Keratinocyte (primary cell): Measurements from ENCODE around the gene MRGPRX2.

Source experiments
- CTCF ChIP-seq, 3 experiments: IDR thresholded peaks in 1 of 3; conservative IDR thresholded peaks in 1 of 3; optimal IDR thresholded peaks in 1 of 3; 2 replicates in 2 of 3; 3 replicates in 1 of 3; pipeline versions ENCODE3 to v1.5.1; 2011; ENCODE audit warnings: low read length in 3 of 3, mild to moderate bottlenecking in 3 of 3, moderate library complexity in 2 of 3, control low read depth in 1 of 3, inconsistent platforms in 1 of 3; ENCODE audit not compliant: insufficient read depth in 2 of 3; ENCODE audit errors: extremely low read depth in 1 of 3
- EZH2 ChIP-seq: IDR thresholded peaks from one replicate; pipeline ENCODE4 v1.6.1; 2012; ENCODE audit warnings: inconsistent platforms, mild to moderate bottlenecking, low read length, moderate library complexity

GRCh38 chr11:19026862-19027261 lies 33.7 kb downstream of the MRGPRX2 start:
- no peak for TF ChIP-seq EZH2
- no peak for TF ChIP-seq CTCF (optimal IDR thresholded peaks at IDR 0.05 in 1 of 3, IDR thresholded peaks at IDR 0.05 in 1 of 3, conservative IDR thresholded peaks at IDR 0.05 in 1 of 3; ENCODE audit: extremely low read depth in 1 of 3, insufficient read depth in 2 of 3, low read length in 3 of 3)
